GM15510 (cell line): ENCODE data around the gene CAPSL.

ENCODE experiments used
- POLR2A ChIP-seq: IDR thresholded peaks from 3 replicates; pipeline ENCODE4 v1.6.1; 2011; ENCODE audit warnings: borderline replicate concordance; ENCODE audit not compliant: insufficient read length; ENCODE audit errors: extremely low read depth

CAPSL gene

DNA sequence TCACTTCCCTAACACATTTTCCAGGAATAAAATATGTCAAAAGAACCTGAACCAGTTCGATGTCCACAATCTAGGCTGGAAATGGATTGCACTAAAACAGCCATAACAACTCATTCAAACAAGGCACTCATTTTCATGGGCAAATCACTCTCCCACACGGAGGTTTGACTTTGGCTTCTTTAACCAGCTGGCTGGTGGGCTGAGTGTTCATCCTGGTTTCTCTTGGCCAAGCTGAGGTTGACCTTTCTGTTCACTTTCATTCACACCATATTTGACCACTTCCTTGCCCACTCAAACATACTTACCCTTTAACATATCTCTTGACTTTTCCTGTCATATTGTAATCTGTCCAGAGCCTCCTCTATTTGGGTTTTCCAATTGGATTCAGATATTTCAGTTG, 76.3 kb downstream of the CAPSL start:
- TF ChIP-seq POLR2A, result no peak

DNA sequence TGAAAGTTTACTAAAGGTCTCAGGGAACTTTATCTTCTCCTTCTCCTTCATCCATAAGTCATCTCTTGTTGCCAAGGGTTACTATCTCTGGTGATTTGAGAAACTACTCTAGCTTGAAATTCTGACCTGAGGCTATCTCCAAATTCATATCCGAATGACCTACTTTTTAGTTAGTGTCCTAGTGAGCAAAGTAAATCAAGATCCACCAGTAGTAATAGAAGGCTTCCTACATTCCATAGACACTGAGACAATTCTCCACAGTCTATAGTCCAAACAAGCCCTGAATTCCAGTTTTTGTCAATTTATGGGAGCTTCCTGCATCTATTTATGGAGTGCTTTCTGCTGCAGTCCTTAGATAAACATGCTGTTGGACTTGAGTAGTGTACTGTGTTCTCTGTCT, 76.7 kb downstream of the CAPSL start:
- no peak for TF ChIP-seq POLR2A

DNA sequence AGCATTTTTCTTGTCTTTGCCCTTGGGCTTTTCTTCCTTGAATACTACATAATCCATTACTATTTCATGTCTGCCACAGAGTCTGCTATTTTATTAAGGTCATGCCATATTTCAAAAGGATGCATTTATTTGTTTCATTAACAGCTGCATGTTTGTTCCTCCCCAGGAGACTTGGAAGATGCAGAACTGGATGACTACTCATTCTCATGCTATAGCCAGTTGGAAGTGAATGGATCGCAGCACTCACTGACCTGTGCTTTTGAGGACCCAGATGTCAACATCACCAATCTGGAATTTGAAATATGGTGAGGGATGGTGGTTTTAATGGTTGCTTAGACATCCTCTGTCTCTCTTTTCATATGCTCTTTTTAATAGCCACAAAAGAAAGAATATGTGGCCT, 77.7 kb downstream of the CAPSL start:
- TF ChIP-seq POLR2A, result no peak

DNA sequence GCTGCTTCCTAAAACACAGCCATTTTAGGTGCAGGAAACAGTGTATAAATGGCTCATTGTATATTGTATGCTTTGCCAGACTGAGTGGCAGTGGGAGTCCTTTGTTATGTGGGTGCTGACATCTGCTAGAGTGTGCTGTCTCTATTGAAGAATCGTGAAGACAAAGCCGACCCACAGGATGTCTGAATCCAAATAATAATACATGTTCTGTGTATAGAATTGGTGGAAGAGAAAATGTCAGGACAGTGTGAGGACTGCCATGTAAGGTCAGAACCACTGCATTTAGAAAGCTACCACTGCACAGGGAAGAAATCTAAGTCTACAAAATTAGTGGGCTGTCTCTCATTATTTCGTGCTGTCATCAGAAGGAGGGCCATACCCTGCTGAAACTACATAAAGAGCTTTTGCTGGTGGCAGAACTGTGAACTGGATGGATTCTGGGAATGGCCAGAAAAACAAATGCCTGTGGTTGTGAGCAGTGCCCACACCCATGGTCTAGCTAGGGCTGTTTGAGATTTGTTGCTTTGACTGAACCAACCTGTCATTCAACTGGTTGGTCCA, 79.2 kb downstream of the CAPSL start:
- no peak for TF ChIP-seq POLR2A

DNA sequence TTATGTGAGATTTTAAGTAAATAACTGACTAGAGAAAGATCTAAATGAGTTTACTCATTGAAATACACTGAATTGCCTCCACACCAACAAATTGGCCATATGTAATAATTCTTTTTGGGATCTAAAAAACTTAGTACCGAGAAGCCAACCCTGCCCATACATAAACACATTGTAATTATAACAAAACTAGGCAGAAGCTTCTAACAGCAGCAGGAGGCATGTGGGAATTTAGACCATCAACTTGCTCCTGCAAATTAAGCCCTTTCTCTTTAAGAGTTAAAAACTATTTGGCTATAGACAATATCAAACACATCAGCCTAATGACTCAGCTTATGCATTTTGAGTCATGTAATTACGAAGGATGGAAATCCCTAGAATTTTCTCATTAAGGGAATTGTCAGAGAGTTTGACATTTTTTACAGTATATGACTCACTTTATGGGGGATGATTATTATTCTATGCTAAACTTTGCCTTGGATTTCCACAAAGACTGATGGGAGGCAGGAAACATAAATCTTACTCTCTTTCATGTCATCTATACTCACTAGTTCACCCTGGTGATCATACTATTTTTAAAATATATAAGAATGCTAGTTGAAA, 80.7 kb downstream of the CAPSL start:
- no peak for TF ChIP-seq POLR2A

DNA sequence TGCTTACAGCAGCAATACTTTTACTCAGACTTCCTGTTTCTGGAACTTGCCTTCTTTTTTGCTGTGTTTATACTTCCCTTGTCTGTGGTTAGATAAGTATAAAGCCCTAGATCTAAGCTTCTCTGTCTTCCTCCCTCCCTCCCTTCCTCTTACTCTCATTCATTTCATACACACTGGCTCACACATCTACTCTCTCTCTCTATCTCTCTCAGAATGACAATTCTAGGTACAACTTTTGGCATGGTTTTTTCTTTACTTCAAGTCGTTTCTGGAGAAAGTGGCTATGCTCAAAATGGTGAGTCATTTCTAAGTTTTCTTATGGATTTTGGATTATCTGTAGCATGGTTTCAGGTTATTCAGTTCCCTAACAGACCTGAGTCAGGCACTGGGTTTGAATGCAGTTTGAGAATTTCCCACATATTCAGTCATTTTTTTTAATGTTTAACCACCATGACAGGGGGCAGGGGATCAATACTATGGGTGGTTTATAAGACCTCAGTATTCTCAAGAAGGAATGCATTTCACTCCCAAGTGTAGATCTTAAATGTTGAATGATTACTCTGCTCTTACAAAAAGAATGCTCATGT, 81.6 kb downstream of the CAPSL start, which contains the start of gene IL7R:
Gene IL7R, plus strand, starts transcription at position 127 of the 587 bp plus-strand sequence. Its CDS starts 87 bp downstream, at position 214.
- TF ChIP-seq POLR2A, result no peak

DNA sequence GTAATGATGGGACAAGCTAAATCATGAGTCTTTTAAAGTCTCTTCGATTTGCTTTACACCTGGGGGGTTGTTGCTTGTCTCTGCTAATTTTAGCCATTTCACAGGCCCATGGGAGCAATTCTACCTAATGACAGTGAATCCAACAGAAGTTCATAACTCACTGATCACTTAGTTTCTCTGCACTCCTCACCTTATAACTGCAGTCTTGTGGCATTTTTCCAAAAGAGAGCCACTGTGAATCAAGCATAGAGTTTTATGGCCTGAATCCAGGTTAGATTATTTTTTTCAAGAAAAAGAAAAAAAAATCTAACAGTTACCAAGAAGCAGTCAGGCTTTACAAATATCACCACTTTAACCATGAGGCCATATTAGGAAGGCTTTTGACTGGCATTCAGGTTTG, 83.2 kb downstream of the CAPSL start:
- no peak for TF ChIP-seq POLR2A
